H9 (cell line): ENCODE results near the gene PLA1A. TPM values are rescaled to one million over a fixed set of nuclear protein-coding genes. Genes with fewer than 3 reads are reported as not detected.

Experiments used
- DNase-seq: peaks from one replicate; pipeline ENCODE4 v3.0.0-alpha.2; 2017
- H2AFZ ChIP-seq: one replicate; pipeline ENCODE4 v1.6.1; 2013; ENCODE audit warnings: mild to moderate bottlenecking, low read length, control low read depth, moderate library complexity
- H2AK5ac ChIP-seq: 2 replicates; pipeline ENCODE4 v1.6.1; 2013; ENCODE audit warnings: low read length, control low read depth, mixed read lengths; ENCODE audit not compliant: insufficient read length
- H2BK120ac ChIP-seq: one replicate; pipeline ENCODE4 v1.6.1; 2013; ENCODE audit warnings: low read depth, mild to moderate bottlenecking, low read length, control low read depth, inconsistent platforms; ENCODE audit not compliant: poor library complexity, severe bottlenecking
- H2BK12ac ChIP-seq: 2 replicates; pipeline ENCODE4 v1.6.1; 2013; ENCODE audit warnings: low read length, control low read depth, mixed read lengths, low read depth; ENCODE audit not compliant: insufficient read length
- H2BK15ac ChIP-seq: 2 replicates; pipeline ENCODE4 v1.6.1; 2013; ENCODE audit warnings: low read depth, low read length, control low read depth
- H2BK20ac ChIP-seq: one replicate; pipeline ENCODE4 v1.6.1; 2013; ENCODE audit warnings: low read depth, mild to moderate bottlenecking, low read length, control low read depth, inconsistent platforms; ENCODE audit not compliant: poor library complexity, severe bottlenecking
- H2BK5ac ChIP-seq: 2 replicates; pipeline ENCODE4 v1.6.1; 2013; ENCODE audit warnings: low read length, control low read depth, mixed read lengths; ENCODE audit not compliant: insufficient read length
- H3K14ac ChIP-seq: 2 replicates; pipeline ENCODE4 v1.6.1; 2013; ENCODE audit warnings: low read length, control low read depth; ENCODE audit not compliant: insufficient read depth
- H3K18ac ChIP-seq: 2 replicates; pipeline ENCODE4 v1.6.1; 2013; ENCODE audit warnings: low read depth, mild to moderate bottlenecking, mixed read lengths, low read length, control low read depth; ENCODE audit not compliant: insufficient read length
- H3K23ac ChIP-seq: 2 replicates; pipeline ENCODE4 v1.6.1; 2013; ENCODE audit warnings: low read length, control low read depth, mixed read lengths, low read depth; ENCODE audit not compliant: insufficient read length
- H3K23me2 ChIP-seq: 2 replicates; pipeline ENCODE4 v1.6.1; 2013; ENCODE audit warnings: low read depth, mild to moderate bottlenecking, mixed read lengths, low read length, control low read depth; ENCODE audit not compliant: insufficient read length, poor library complexity, severe bottlenecking
- H3K27ac ChIP-seq: 2 replicates; pipeline ENCODE4 v1.5.1; 2013; ENCODE audit warnings: low read length, control low read depth, mixed read lengths, low read depth; ENCODE audit not compliant: insufficient read length
- H3K27me3 ChIP-seq: 2 replicates; pipeline ENCODE4 v1.6.1; 2013; ENCODE audit warnings: low read length, control low read depth, inconsistent platforms; ENCODE audit not compliant: insufficient read depth
- H3K4ac ChIP-seq: 2 replicates; pipeline ENCODE4 v1.6.1; 2013; ENCODE audit warnings: low read depth, mild to moderate bottlenecking, control low read depth, inconsistent platforms, low read length, moderate library complexity
- H3K4me1 ChIP-seq: 2 replicates; pipeline ENCODE4 v1.6.1; 2013; ENCODE audit warnings: low read length, control low read depth, inconsistent platforms; ENCODE audit not compliant: insufficient read depth
- H3K4me2 ChIP-seq: 2 replicates; pipeline ENCODE4 v1.6.1; 2013; ENCODE audit warnings: low read length, control low read depth, mixed read lengths; ENCODE audit not compliant: insufficient read length, insufficient read depth
- H3K56ac ChIP-seq: 2 replicates; pipeline ENCODE4 v1.6.1; 2013; ENCODE audit warnings: low read depth, mild to moderate bottlenecking, mixed read lengths, low read length, control low read depth; ENCODE audit not compliant: insufficient read length
- H3K79me1 ChIP-seq: 2 replicates; pipeline ENCODE4 v1.6.1; 2013; ENCODE audit warnings: low read depth, mild to moderate bottlenecking, moderate library complexity, low read length, control low read depth, inconsistent platforms; ENCODE audit not compliant: insufficient read depth, poor library complexity, severe bottlenecking
- H3K79me2 ChIP-seq: 2 replicates; pipeline ENCODE4 v1.6.1; 2013; ENCODE audit warnings: low read length, control low read depth, inconsistent platforms; ENCODE audit not compliant: insufficient read depth
- H3K9ac ChIP-seq: 2 replicates; pipeline ENCODE4 v1.6.1; 2013; ENCODE audit warnings: low read length, control low read depth, mixed read lengths; ENCODE audit not compliant: insufficient read length; ENCODE audit errors: extremely low read depth
- H3K9me3 ChIP-seq: one replicate; pipeline ENCODE4 v1.6.1; 2013; ENCODE audit warnings: low read depth, low read length, inconsistent platforms; ENCODE audit not compliant: control insufficient read depth
- H3T11ph ChIP-seq: one replicate; pipeline ENCODE4 v1.6.1; 2013; ENCODE audit warnings: mild to moderate bottlenecking, low read length, control low read depth, inconsistent platforms
- H4K20me1 ChIP-seq: one replicate; pipeline ENCODE4 v1.6.1; 2013; ENCODE audit not compliant: control insufficient read depth, insufficient read length, insufficient read depth
- H4K5ac ChIP-seq: 2 replicates; pipeline ENCODE4 v1.6.1; 2013; ENCODE audit warnings: low read depth, mild to moderate bottlenecking, mixed read lengths, low read length, control low read depth; ENCODE audit not compliant: insufficient read length
- H4K8ac ChIP-seq: replicated peaks from 2 replicates; pipeline ENCODE4 v1.6.1; 2013; ENCODE audit warnings: low read length, control low read depth, mixed read lengths, low read depth; ENCODE audit not compliant: insufficient read length
- H4K91ac ChIP-seq: 2 replicates; pipeline ENCODE4 v1.6.1; 2013; ENCODE audit warnings: low read depth, mild to moderate bottlenecking, moderate library complexity, mixed read lengths, low read length, control low read depth; ENCODE audit not compliant: insufficient read length
- H3K27ac Mint-ChIP-seq, 3 experiments: 2 replicates in 2 of 3; 3 replicates in 1 of 3; pipeline ENCODE4 v1.8.0; 2020 to 2021; ENCODE audit warnings: mixed read lengths in 3 of 3, mild to moderate bottlenecking in 1 of 3, moderate library complexity in 1 of 3
- H3K27me3 Mint-ChIP-seq: 2 replicates; pipeline ENCODE4 v1.8.0; 2021; ENCODE audit warnings: low read depth, mild to moderate bottlenecking, moderate library complexity, mixed read lengths
- H3K36me3 Mint-ChIP-seq, 3 experiments: 2 replicates in 2 of 3; 3 replicates in 1 of 3; pipeline ENCODE4 v1.8.0; 2020 to 2021; ENCODE audit warnings: low read depth in 3 of 3, mixed read lengths in 3 of 3; ENCODE audit not compliant: insufficient read depth in 1 of 3
- H3K4me1 Mint-ChIP-seq, 2 experiments: 2 replicates each; pipeline ENCODE4 v1.8.0; 2020; ENCODE audit warnings: mixed read lengths in 2 of 2
- H3K4me3 Mint-ChIP-seq, 2 experiments: 2 replicates in 1 of 2; 3 replicates in 1 of 2; pipeline ENCODE4 v1.8.0; 2020 to 2021; ENCODE audit warnings: mild to moderate bottlenecking in 2 of 2, mixed read lengths in 2 of 2, moderate library complexity in 1 of 2
- H3K9me3 Mint-ChIP-seq, 2 experiments: 2 replicates in 1 of 2; 3 replicates in 1 of 2; pipeline ENCODE4 v1.8.0; 2020; ENCODE audit warnings: mild to moderate bottlenecking in 2 of 2, mixed read lengths in 2 of 2, moderate library complexity in 1 of 2
- WGBS: extraction: QIAGEN DNeasy Blood & Tissue Kit; methylation state at CpG from one replicate; pipeline ENCODE4 v1.1.7; 2013; ENCODE audit warnings: missing lambda C conversion rate, low lambda C conversion rate, mixed read lengths; ENCODE audit not compliant: insufficient read length; ENCODE audit errors: extremely low coverage; 5-methylcytosine and 5-hydroxymethylcytosine counted together
- total RNA-seq: library from RNA; stranded (reverse); gene quantifications from 2 replicates; pipeline ENCODE4 v1.2.1, GENCODE V29; 2021
- TF ChIP-seq, protein P1 (sequence below): fragments of 200-600 bp; sonication (generic); conservative IDR thresholded peaks from 3 replicates; pipeline ENCODE4 v1.8.0; 2021; ENCODE audit warnings: antibody characterized with exemption, mild to moderate bottlenecking

Gene PLA1A
- total RNA-seq, 1 experiment from 2014 or later, result not detected

DNA sequence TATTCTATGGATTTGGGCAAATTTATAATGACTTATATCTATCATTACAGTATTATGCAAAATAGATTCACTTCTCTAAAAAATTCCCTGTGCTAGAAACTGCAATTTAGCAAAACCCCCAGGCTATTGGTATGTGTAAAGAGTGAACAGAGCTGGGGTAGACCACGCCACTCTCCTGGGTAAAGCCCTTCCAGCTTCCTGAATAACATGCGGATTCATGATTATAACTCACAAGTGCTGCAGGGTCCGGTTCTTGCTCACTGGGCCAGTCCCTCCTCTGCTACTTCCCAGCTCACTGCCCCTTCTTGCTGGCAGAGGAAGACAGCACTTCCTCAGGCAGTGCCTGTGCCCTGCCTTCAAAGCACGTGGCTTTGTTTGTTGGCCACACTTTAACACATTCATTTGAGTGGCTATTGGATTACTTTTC, 42.4 kb upstream of the PLA1A start:
- H3K27ac Mint-ChIP-seq, result no peak overlapping the region; a peak in 1 of 7 replicates
- H3K36me3 Mint-ChIP-seq, result no peaks in the 10 kb centered on the region
- Histone ChIP-seq H3K4me2 (no peak overlapping the region), H3K18ac (no peak overlapping the region), H4K91ac (no peak overlapping the region), H3K14ac (no peak overlapping the region), H3K23ac (no peak overlapping the region), H3K27me3 (no peaks in the 10 kb centered on the region), H3K23me2 (no peaks in the 10 kb centered on the region), H2AFZ (no peak overlapping the region), H3K9ac (no peak overlapping the region), H3K9me3 (no peaks in the 10 kb centered on the region), H3K4ac (no peak overlapping the region), H3T11ph (no peak overlapping the region), H3K4me1 (no peaks in the 10 kb centered on the region), H2BK120ac (no peak overlapping the region), H4K5ac (no peak overlapping the region), H4K8ac (no peak overlapping the region), H2BK5ac (no peak overlapping the region), H3K27ac (no peak overlapping the region), H2BK20ac (no peak overlapping the region), H4K20me1 (no peaks in the 10 kb centered on the region), H3K79me1 (no peaks in the 10 kb centered on the region), H3K56ac (no peak overlapping the region), H2BK12ac (no peak overlapping the region), H3K79me2 (no peaks in the 10 kb centered on the region), H2AK5ac (no peak overlapping the region), H2BK15ac (no peak overlapping the region)
- no peaks in the 10 kb centered on the region for H3K9me3 Mint-ChIP-seq
- DNase-seq, result no peak
- no CpG with 5 or more reads among the region's 4 CpGs for WGBS
- TF ChIP-seq, protein P1, sequence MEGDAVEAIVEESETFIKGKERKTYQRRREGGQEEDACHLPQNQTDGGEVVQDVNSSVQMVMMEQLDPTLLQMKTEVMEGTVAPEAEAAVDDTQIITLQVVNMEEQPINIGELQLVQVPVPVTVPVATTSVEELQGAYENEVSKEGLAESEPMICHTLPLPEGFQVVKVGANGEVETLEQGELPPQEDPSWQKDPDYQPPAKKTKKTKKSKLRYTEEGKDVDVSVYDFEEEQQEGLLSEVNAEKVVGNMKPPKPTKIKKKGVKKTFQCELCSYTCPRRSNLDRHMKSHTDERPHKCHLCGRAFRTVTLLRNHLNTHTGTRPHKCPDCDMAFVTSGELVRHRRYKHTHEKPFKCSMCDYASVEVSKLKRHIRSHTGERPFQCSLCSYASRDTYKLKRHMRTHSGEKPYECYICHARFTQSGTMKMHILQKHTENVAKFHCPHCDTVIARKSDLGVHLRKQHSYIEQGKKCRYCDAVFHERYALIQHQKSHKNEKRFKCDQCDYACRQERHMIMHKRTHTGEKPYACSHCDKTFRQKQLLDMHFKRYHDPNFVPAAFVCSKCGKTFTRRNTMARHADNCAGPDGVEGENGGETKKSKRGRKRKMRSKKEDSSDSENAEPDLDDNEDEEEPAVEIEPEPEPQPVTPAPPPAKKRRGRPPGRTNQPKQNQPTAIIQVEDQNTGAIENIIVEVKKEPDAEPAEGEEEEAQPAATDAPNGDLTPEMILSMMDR, result no peak
- H3K4me1 Mint-ChIP-seq, result peaks cover 4 to 10% of the 10 kb centered on the region in 2 experiments; a peak in 3 of 4 replicates
- no peak overlapping the region for H3K4me3 Mint-ChIP-seq
- peaks cover 4% of the 10 kb centered on the region for H3K27me3 Mint-ChIP-seq
